Measurements from ENCODE around the gene FAM98C. TPM values are rescaled to one million over a fixed set of nuclear protein-coding genes. Genes with fewer than 3 reads are reported as not detected.
A peak's percentile ranks its signal among the peaks of the same experiment; 100 is the strongest.

The FAM98C gene
- total and polyA plus RNA-seq, 2 of the 13 experiments (the other 11 are each of a cell fraction or from before 2014, with no cell fraction given): 10.0 to 11.5 TPM

DNA sequence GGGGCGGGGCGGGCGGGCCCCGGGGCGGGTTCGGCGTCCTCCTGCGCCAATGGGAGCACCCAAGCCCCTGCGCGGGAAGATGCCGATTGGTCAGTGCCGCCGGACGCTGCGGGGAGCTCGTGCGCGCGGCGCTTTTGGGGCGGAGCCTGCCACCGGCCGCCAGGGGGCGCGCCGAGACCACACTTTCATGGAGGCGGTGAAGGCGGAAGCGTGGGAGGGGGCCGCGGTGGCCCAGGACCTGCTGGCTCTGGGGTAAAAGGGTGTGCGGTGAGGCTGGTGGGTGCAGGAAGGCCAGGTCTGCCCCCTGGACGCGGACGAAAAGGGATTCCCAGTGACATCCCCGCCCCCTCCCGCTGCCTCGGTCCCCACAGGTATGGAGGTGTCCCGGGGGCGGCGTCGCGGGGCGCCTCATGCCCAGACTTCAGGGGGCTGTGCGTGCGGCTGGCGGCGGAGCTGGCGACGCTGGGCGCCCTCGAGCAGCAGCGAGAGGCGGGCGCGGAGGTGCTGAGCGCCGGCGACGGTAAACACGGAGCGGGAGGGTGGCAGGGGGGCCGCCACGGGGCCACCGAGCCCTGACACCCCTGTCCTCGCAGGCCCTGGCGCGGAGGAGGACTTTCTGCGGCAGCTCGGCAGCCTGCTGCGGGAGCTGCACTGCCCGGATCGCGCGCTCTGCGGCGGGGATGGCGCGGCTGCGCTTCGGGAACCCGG is at the start of gene FAM98C (continued):
- TF ChIP-seq GATA4 (IDR thresholded peaks at IDR 0.05; ENCODE audit: borderline replicate concordance, low read depth) (no peak), PHF8 (CRISPR knock-in tag; IDR thresholded peaks at IDR 0.05) (peak; percentile 77), ZNF264 (CRISPR knock-in tag; IDR thresholded peaks at IDR 0.05) (peak; percentile 47; the same call in 1 of the 2 replicates), ZNF3 (CRISPR knock-in tag; IDR thresholded peaks at IDR 0.05) (no peak), ZNF10 (CRISPR knock-in tag; IDR thresholded peaks at IDR 0.05; ENCODE audit: borderline replicate concordance, low read depth) (no peak), CREB1 (IDR thresholded peaks at IDR 0.05) (peak; percentile 61; the same call in 1 of the 2 replicates), CREB1 (CRISPR knock-in tag; IDR thresholded peaks at IDR 0.05) (0 out of 2 replicates have a peak, but pooled peaks have one; percentile 9), SRY (CRISPR knock-in tag; IDR thresholded peaks at IDR 0.05) (no peak; the same call in none of the 2 replicates), ZFP37 (CRISPR knock-in tag; IDR thresholded peaks at IDR 0.05; ENCODE audit: borderline replicate concordance) (peak; percentile 62; the same call in 1 of the 2 replicates), ZNF331 (CRISPR knock-in tag; IDR thresholded peaks at IDR 0.05) (peak; percentile 45; the same call in 1 of the 2 replicates), RBAK (CRISPR knock-in tag; IDR thresholded peaks at IDR 0.05) (no peak), AGO2 (optimal IDR thresholded peaks at IDR 0.05; ENCODE audit: low read depth, low read length) (peak; percentile 18), PAF1 (CRISPR knock-in tag; IDR thresholded peaks at IDR 0.05) (no peak), HIVEP1 (CRISPR knock-in tag; IDR thresholded peaks at IDR 0.05) (peak; percentile 63; the same call in 1 of the 2 replicates)
- TF ChIP-seq, protein P1, sequence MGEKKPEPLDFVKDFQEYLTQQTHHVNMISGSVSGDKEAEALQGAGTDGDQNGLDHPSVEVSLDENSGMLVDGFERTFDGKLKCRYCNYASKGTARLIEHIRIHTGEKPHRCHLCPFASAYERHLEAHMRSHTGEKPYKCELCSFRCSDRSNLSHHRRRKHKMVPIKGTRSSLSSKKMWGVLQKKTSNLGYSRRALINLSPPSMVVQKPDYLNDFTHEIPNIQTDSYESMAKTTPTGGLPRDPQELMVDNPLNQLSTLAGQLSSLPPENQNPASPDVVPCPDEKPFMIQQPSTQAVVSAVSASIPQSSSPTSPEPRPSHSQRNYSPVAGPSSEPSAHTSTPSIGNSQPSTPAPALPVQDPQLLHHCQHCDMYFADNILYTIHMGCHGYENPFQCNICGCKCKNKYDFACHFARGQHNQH (CRISPR knock-in tag; IDR thresholded peaks at IDR 0.05): peak; percentile 86
- TF ChIP-seq, protein P2, sequence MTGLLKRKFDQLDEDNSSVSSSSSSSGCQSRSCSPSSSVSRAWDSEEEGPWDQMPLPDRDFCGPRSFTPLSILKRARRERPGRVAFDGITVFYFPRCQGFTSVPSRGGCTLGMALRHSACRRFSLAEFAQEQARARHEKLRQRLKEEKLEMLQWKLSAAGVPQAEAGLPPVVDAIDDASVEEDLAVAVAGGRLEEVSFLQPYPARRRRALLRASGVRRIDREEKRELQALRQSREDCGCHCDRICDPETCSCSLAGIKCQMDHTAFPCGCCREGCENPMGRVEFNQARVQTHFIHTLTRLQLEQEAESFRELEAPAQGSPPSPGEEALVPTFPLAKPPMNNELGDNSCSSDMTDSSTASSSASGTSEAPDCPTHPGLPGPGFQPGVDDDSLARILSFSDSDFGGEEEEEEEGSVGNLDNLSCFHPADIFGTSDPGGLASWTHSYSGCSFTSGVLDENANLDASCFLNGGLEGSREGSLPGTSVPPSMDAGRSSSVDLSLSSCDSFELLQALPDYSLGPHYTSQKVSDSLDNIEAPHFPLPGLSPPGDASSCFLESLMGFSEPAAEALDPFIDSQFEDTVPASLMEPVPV (CRISPR knock-in tag; IDR thresholded peaks at IDR 0.05): peak; percentile 53; the same call in 1 of the 2 replicates
- TF ChIP-seq, protein P3, sequence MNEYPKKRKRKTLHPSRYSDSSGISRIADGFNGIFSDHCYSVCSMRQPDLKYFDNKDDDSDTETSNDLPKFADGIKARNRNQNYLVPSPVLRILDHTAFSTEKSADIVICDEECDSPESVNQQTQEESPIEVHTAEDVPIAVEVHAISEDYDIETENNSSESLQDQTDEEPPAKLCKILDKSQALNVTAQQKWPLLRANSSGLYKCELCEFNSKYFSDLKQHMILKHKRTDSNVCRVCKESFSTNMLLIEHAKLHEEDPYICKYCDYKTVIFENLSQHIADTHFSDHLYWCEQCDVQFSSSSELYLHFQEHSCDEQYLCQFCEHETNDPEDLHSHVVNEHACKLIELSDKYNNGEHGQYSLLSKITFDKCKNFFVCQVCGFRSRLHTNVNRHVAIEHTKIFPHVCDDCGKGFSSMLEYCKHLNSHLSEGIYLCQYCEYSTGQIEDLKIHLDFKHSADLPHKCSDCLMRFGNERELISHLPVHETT (CRISPR knock-in tag; conservative IDR thresholded peaks at IDR 0.05): no peak; the same call in 1 of the 2 replicates
- TF ChIP-seq, protein P4, sequence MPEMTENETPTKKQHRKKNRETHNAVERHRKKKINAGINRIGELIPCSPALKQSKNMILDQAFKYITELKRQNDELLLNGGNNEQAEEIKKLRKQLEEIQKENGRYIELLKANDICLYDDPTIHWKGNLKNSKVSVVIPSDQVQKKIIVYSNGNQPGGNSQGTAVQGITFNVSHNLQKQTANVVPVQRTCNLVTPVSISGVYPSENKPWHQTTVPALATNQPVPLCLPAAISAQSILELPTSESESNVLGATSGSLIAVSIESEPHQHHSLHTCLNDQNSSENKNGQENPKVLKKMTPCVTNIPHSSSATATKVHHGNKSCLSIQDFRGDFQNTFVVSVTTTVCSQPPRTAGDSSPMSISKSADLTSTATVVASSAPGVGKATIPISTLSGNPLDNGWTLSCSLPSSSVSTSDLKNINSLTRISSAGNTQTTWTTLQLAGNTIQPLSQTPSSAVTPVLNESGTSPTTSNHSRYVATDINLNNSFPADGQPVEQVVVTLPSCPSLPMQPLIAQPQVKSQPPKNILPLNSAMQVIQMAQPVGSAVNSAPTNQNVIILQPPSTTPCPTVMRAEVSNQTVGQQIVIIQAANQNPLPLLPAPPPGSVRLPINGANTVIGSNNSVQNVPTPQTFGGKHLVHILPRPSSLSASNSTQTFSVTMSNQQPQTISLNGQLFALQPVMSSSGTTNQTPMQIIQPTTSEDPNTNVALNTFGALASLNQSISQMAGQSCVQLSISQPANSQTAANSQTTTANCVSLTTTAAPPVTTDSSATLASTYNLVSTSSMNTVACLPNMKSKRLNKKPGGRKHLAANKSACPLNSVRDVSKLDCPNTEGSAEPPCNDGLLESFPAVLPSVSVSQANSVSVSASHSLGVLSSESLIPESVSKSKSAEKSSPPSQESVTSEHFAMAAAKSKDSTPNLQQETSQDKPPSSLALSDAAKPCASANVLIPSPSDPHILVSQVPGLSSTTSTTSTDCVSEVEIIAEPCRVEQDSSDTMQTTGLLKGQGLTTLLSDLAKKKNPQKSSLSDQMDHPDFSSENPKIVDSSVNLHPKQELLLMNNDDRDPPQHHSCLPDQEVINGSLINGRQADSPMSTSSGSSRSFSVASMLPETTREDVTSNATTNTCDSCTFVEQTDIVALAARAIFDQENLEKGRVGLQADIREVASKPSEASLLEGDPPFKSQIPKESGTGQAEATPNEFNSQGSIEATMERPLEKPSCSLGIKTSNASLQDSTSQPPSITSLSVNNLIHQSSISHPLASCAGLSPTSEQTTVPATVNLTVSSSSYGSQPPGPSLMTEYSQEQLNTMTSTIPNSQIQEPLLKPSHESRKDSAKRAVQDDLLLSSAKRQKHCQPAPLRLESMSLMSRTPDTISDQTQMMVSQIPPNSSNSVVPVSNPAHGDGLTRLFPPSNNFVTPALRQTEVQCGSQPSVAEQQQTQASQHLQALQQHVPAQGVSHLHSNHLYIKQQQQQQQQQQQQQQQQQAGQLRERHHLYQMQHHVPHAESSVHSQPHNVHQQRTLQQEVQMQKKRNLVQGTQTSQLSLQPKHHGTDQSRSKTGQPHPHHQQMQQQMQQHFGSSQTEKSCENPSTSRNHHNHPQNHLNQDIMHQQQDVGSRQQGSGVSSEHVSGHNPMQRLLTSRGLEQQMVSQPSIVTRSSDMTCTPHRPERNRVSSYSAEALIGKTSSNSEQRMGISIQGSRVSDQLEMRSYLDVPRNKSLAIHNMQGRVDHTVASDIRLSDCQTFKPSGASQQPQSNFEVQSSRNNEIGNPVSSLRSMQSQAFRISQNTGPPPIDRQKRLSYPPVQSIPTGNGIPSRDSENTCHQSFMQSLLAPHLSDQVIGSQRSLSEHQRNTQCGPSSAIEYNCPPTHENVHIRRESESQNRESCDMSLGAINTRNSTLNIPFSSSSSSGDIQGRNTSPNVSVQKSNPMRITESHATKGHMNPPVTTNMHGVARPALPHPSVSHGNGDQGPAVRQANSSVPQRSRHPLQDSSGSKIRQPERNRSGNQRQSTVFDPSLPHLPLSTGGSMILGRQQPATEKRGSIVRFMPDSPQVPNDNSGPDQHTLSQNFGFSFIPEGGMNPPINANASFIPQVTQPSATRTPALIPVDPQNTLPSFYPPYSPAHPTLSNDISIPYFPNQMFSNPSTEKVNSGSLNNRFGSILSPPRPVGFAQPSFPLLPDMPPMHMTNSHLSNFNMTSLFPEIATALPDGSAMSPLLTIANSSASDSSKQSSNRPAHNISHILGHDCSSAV (CRISPR knock-in tag; IDR thresholded peaks at IDR 0.05; ENCODE audit: borderline replicate concordance): no peak
